Measurements from ENCODE around the gene NXPH1. TPM values are rescaled to one million over a fixed set of nuclear protein-coding genes. Genes with fewer than 3 reads are reported as not detected.

Gene NXPH1
- total and polyA plus RNA-seq, 9 donors, result 0.05 to 0.12 TPM; not detected in 7

DNA sequence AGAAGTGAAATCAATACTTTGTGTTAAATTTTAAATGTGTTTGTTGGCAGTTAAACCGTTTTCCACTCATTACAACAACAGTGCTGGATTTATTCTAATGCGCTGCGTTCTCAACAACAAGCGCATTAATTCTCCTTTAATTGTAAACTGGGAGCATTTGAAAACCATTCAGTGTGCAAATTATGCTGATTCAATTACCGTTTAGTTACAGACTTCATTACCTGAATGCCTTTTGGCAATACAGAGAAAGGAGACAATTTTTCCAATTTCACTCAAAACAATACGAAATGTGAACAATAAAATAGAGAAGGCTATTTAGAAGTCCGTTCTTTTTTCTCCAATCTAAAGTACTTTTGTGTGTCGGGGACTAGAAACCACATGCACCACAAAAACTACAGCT is 4.2 kb downstream of the NXPH1 start:
- peaks cover 0 to 15% of the 10 kb centered on the region in 2 donors for H3K9me3 ChIP-seq
- WGBS, 3 donors, result 16 to 38% (median 28%) methylated on average over 8 of the region's 8 CpGs
- no peak overlapping the region for H3K4me3 ChIP-seq
- H3K4me1 ChIP-seq (ENCODE audit: insufficient read depth), result peaks cover 5% of the 10 kb centered on the region
- no peak overlapping the region for H3K27ac ChIP-seq
- TF ChIP-seq EP300 (IDR thresholded peaks at IDR 0.05) (no peak), POLR2A (IDR thresholded peaks at IDR 0.05) (no peak)
- TF ChIP-seq, protein P1, sequence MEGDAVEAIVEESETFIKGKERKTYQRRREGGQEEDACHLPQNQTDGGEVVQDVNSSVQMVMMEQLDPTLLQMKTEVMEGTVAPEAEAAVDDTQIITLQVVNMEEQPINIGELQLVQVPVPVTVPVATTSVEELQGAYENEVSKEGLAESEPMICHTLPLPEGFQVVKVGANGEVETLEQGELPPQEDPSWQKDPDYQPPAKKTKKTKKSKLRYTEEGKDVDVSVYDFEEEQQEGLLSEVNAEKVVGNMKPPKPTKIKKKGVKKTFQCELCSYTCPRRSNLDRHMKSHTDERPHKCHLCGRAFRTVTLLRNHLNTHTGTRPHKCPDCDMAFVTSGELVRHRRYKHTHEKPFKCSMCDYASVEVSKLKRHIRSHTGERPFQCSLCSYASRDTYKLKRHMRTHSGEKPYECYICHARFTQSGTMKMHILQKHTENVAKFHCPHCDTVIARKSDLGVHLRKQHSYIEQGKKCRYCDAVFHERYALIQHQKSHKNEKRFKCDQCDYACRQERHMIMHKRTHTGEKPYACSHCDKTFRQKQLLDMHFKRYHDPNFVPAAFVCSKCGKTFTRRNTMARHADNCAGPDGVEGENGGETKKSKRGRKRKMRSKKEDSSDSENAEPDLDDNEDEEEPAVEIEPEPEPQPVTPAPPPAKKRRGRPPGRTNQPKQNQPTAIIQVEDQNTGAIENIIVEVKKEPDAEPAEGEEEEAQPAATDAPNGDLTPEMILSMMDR (IDR thresholded peaks at IDR 0.05), result no peak
- no peaks in the 10 kb centered on the region for H3K36me3 ChIP-seq
- intact Hi-C loops (cut with DNase I), result no loop called here
- H3K27me3 ChIP-seq, result no peaks in the 10 kb centered on the region
- DNase-seq, result no peak

DNA sequence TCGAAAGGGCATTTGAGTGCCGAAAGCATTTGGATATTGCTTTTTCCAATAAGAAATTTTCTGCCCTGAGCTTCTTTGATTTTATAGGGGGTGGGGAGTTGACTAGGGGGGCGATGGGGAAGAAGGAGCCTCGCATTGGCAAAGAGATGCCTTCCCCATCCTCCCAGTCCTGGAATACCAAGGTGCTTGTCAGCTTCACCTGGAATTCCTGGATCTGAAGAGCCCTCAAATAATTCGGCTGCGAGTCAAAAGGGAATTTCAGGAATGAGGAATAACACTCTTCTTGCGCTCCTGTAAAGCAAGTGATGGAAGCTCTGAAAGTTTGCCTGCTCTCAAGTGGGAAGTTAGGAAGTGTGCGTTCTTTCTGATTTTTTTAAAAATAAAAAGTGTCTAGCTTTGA is 7.3 kb downstream of the NXPH1 start:
- H3K4me1 ChIP-seq (ENCODE audit: insufficient read depth), result no peaks in the 10 kb centered on the region
- TF ChIP-seq, protein P1 (IDR thresholded peaks at IDR 0.05), result no peak
- TF ChIP-seq POLR2A (IDR thresholded peaks at IDR 0.05) (no peak), EP300 (IDR thresholded peaks at IDR 0.05) (no peak)
- DNase-seq, result no peak
- H3K27ac ChIP-seq, result no peak overlapping the region
- 10 to 16% (median 12%) methylated on average over 8 of the region's 8 CpGs for WGBS, 3 donors
- intact Hi-C loops (cut with DNase I), result no loop called here
- no peaks in the 10 kb centered on the region for H3K36me3 ChIP-seq
- peaks cover 0 to 14% of the 10 kb centered on the region in 2 donors for H3K9me3 ChIP-seq
- H3K4me3 ChIP-seq, result no peak overlapping the region
- no peaks in the 10 kb centered on the region for H3K27me3 ChIP-seq

DNA sequence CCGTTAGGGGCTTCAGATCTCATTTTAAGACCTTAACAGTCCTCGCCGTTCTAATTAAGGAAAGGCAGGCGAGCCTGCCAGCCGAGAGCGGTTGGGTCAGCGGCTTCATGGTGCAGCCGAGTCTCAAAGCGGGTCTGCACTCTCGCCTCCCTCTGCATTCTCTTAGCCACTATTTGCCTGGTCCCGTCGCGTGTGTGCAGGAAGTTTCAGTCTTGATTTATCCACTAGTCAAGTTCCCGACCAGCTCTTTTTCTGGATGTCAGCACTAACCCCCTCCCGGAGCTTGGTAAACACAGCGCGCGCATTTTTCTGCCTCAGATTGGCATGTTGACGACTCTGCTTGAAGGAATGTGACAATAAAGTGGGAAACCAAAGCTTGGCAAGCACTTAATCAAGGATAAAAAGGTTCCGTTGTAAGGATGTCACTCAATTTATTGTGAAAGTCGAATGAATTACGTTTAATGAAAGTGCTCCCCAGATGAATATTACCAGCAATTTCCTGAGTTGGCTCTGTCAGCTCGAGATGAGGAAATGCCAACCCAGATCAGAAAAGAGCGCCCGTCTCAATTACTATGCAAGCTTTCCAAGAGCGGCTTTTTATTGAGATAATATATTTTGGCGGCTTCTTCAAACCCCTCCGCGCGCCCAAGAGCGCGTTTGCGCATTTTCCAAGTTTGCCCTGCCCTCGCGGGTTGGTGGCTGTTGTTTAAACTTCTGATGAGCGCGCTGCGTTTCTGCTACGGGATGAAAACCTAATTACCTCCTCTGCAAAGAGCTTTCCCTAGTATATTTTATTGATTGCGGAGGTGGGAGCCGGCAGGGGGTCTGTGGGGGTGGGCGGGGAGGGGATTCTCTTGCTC is 7.9 kb downstream of the NXPH1 start:
- H3K36me3 ChIP-seq, result no peaks in the 10 kb centered on the region
- no peak for DNase-seq
- 2% methylated on average over 42 of the region's 42 CpGs for WGBS, 3 donors
- H3K4me1 ChIP-seq (ENCODE audit: insufficient read depth), result no peaks in the 10 kb centered on the region
- H3K27me3 ChIP-seq, result no peaks in the 10 kb centered on the region
- peaks cover 0 to 14% of the 10 kb centered on the region in 2 donors for H3K9me3 ChIP-seq
- no peak overlapping the region for H3K27ac ChIP-seq
- no peak overlapping the region for H3K4me3 ChIP-seq
- TF ChIP-seq POLR2A (IDR thresholded peaks at IDR 0.05) (no peak), EP300 (IDR thresholded peaks at IDR 0.05) (no peak)
- TF ChIP-seq, protein P1 (IDR thresholded peaks at IDR 0.05), result no peak
- intact Hi-C loops (cut with DNase I), result no loop called here

DNA sequence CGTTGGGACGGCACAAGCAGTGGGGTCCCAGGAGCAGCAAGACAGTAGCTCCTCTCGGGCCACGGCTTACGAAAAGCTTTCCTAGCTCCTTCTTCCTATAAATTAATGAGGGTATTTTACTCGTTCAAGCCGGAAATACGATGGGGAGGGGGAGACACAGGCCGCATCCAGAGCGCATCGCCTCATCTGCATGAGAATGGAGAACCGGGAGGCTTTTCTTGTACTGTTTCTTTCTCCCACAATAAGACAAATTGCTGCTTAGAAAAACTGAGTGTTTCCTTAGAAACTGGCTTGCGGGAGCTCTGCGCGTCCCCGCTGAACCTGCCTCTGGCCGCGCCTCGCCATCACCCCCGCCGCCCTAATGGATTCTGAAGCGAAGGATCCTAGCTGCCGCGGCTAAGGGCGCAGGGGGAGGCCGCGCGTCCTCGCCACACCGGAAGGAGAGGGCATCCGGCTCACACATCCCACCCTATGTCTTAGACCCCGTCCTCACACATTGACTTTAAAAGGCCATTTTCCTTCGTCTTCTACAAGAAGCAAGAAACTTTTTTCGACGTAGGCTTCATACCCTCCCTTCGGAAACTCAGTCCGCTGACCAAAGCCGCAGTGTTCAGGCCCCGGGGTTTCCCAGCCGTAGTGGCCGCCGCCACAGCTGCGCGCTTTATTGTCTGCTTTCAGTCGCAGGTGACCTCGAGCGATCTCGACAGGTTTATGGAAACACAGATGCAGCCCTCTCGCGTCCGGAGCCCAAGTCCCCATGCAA is 8.8 kb downstream of the NXPH1 start:
- no peak for TF ChIP-seq EP300 (IDR thresholded peaks at IDR 0.05)
- no peak for TF ChIP-seq POLR2A (IDR thresholded peaks at IDR 0.05)
- TF ChIP-seq, protein P1 (IDR thresholded peaks at IDR 0.05), result no peak
- no peaks in the 10 kb centered on the region for H3K36me3 ChIP-seq
- DNase-seq, result no peak
- H3K27ac ChIP-seq, result no peak overlapping the region
- H3K27me3 ChIP-seq, result no peaks in the 10 kb centered on the region
- H3K4me1 ChIP-seq (ENCODE audit: insufficient read depth), result no peaks in the 10 kb centered on the region
- H3K9me3 ChIP-seq, result peaks cover 0 to 10% of the 10 kb centered on the region in 2 donors
- WGBS, 3 donors, result 1 to 3% (median 2%) methylated on average over 51 of the region's 51 CpGs
- intact Hi-C loops (cut with DNase I), result no loop called here
- no peak overlapping the region for H3K4me3 ChIP-seq

All from ovary (tissue), 9 donors.